ENCODE results near the gene RNF214. TPM values are rescaled to one million over a fixed set of nuclear protein-coding genes. Genes with fewer than 3 reads are reported as not detected.

The RNF214 gene
- polyA plus RNA-seq, 3 donors, result 6.4 to 13.8 (median 7.8) TPM

DNA sequence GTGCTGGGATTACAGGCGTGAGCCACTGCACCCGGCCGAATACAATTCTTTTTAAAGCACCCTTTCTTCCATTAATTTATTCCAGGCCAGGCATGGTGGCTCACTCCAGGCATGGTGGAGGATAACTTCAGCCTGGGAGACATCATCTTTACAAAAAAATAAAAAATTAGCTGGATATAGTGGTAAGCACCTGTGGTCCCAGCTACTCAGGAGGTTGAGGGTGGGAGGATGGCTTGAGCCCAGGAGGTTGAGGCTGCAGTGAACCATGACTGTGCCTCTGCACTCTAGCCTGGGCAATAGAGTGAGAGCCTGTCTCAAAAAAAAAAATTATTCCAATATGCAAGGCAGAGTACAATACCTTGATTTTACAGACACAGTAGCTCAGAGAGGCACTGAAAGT lies 21.9 kb upstream of the RNF214 start:
- H3K9me3 ChIP-seq (replicated peaks in 1 of 2; ENCODE audit: control insufficient read depth in 1 of 2, insufficient read depth in 1 of 2, low read length in 2 of 2), result no peaks in the 10 kb centered on the region
- no peak overlapping the region for H3K4me3 ChIP-seq (replicated peaks in 1 of 3; ENCODE audit: low read depth in 2 of 3, low read length in 3 of 3)
- H3K27me3 ChIP-seq (ENCODE audit: control insufficient read depth in 2 of 2, insufficient read depth in 2 of 2, low read length in 2 of 2), result no peaks in the 10 kb centered on the region
- no peak overlapping the region for H3K4me2 ChIP-seq (replicated peaks; ENCODE audit: extremely low read depth, low read length, poor library complexity, severe bottlenecking)
- Mint-ChIP-seq H3K4me3 (no peak overlapping the region), H3K36me3 (peaks cover 51 to 69% of the 10 kb centered on the region in 2 donors), H3K4me1 (no peaks in the 10 kb centered on the region), H3K27me3 (ENCODE audit: low read depth in 3 of 3) (peaks cover 0 to 3% (median 0%) of the 10 kb centered on the region in 3 donors), H3K9me3 (no peaks in the 10 kb centered on the region), H3K27ac (no peak overlapping the region)
- no CpG with 5 or more reads among the region's 3 CpGs for WGBS (ENCODE audit: insufficient coverage)
- no peak overlapping the region for H2AFZ ChIP-seq (ENCODE audit: insufficient read depth, low read depth, low read length, poor library complexity, severe bottlenecking)
- H4K20me1 ChIP-seq (ENCODE audit: insufficient read depth, low read length), result no peaks in the 10 kb centered on the region
- H3K4me1 ChIP-seq (ENCODE audit: control insufficient read depth in 1 of 2, insufficient read depth in 2 of 2, low read length in 2 of 2), result no peaks in the 10 kb centered on the region
- H3K9ac ChIP-seq (ENCODE audit: insufficient read depth, low read length, poor library complexity, severe bottlenecking), result no peak overlapping the region
- no peak for DNase-seq
- intact Hi-C loops (cut with micrococcal nuclease), result no loop called here
- no peak for TF ChIP-seq CTCF (IDR thresholded peaks at IDR 0.05)
- peaks cover 34 to 62% of the 10 kb centered on the region in 2 donors for H3K36me3 ChIP-seq (replicated peaks in 1 of 2; ENCODE audit: control insufficient read depth in 1 of 2, insufficient read depth in 2 of 2, low read length in 2 of 2)
- H3K27ac ChIP-seq (ENCODE audit: low read depth in 1 of 2, low read length in 2 of 2), result no peak overlapping the region
- H3K79me2 ChIP-seq (ENCODE audit: insufficient read depth, low read length), result no peaks in the 10 kb centered on the region

DNA sequence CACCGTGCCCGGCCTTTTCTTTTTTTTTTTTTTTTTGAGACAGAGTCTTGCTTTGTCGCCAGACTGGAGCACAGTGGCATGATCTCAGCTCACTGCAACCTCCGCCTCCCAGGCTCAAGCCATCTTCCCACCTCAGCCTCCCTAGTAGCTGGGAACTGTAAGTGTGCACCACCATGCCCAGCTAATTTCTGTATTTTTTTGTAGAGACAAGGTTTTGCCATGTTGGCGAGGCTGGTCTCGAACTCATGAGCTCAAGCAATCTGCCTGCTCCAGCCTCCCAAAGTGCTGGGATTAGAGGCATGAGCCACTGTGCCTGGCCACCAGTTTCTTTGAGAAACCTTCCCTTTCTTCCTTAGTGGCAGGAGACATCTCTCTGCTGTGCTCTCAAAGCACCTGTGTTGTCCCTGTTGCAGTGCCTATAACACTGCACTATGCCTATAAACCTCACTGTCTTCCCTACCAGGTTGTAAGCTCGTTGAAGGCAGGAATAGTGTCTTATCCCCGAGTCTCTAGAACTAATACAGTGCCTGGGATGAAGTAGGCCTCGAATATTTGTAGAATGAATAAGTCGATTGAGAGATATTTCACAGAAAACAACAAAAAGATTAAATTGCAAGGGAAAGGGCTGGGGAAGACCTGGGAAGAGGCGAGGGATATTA lies 19.6 kb upstream of the RNF214 start:
- no peak for TF ChIP-seq CTCF (IDR thresholded peaks at IDR 0.05)
- H3K79me2 ChIP-seq (ENCODE audit: insufficient read depth, low read length), result no peaks in the 10 kb centered on the region
- peak overlapping the region in 1 of 7 donors; percentile 15 for H3K27ac Mint-ChIP-seq
- H3K4me1 Mint-ChIP-seq, result no peaks in the 10 kb centered on the region
- no peaks in the 10 kb centered on the region for H3K27me3 ChIP-seq (ENCODE audit: control insufficient read depth in 2 of 2, insufficient read depth in 2 of 2, low read length in 2 of 2)
- H2AFZ ChIP-seq (ENCODE audit: insufficient read depth, low read depth, low read length, poor library complexity, severe bottlenecking), result no peak overlapping the region
- H3K36me3 Mint-ChIP-seq, result peaks cover 64 to 87% of the 10 kb centered on the region in 2 donors
- DNase-seq, result no peak
- H3K9me3 ChIP-seq (replicated peaks in 1 of 2; ENCODE audit: control insufficient read depth in 1 of 2, insufficient read depth in 1 of 2, low read length in 2 of 2), result no peaks in the 10 kb centered on the region
- H3K9ac ChIP-seq (ENCODE audit: insufficient read depth, low read length, poor library complexity, severe bottlenecking), result no peak overlapping the region
- H3K9me3 Mint-ChIP-seq, result no peaks in the 10 kb centered on the region
- H4K20me1 ChIP-seq (ENCODE audit: insufficient read depth, low read length), result no peaks in the 10 kb centered on the region
- 89% methylated on average over 6 of the region's 11 CpGs for WGBS (ENCODE audit: insufficient coverage)
- no peak overlapping the region for H3K4me3 Mint-ChIP-seq
- H3K27me3 Mint-ChIP-seq (ENCODE audit: low read depth in 3 of 3), result peaks cover 0 to 3% (median 0%) of the 10 kb centered on the region in 3 donors
- peaks cover 49 to 77% of the 10 kb centered on the region in 2 donors for H3K36me3 ChIP-seq (replicated peaks in 1 of 2; ENCODE audit: control insufficient read depth in 1 of 2, insufficient read depth in 2 of 2, low read length in 2 of 2)
- no peak overlapping the region for H3K27ac ChIP-seq (ENCODE audit: low read depth in 1 of 2, low read length in 2 of 2)
- no peak overlapping the region for H3K4me2 ChIP-seq (replicated peaks; ENCODE audit: extremely low read depth, low read length, poor library complexity, severe bottlenecking)
- intact Hi-C loops (cut with micrococcal nuclease), result no loop called here
- no peak overlapping the region for H3K4me3 ChIP-seq (replicated peaks in 1 of 3; ENCODE audit: low read depth in 2 of 3, low read length in 3 of 3)
- H3K4me1 ChIP-seq (ENCODE audit: control insufficient read depth in 1 of 2, insufficient read depth in 2 of 2, low read length in 2 of 2), result no peaks in the 10 kb centered on the region
